Hepatocyte (in vitro differentiated cells): ENCODE results near the gene TRABD.

Experiments used
- CTCF ChIP-seq: fragments of 200-600 bp; sonication (generic); IDR thresholded peaks from 2 replicates; pipeline ENCODE4 v1.5.1; 2016; ENCODE audit warnings: antibody characterized with exemption, mild to moderate bottlenecking; ENCODE audit not compliant: poor library complexity
- EZH2phosphoT487 ChIP-seq: fragments of 200-600 bp; sonication (generic); IDR thresholded peaks from one replicate; pipeline ENCODE4 v1.6.1; 2018; ENCODE audit warnings: antibody characterized with exemption, mild to moderate bottlenecking, low read depth, moderate library complexity; ENCODE audit not compliant: unreplicated experiment, severe bottlenecking

GRCh38 chr22:50160947-50161346 is 24.8 kb upstream of the TRABD start:
- TF ChIP-seq CTCF = no peak
- no peak for TF ChIP-seq EZH2phosphoT487
